NCI-H2171 treated with DMSO at 0.1 percent for 48 hours (cell line): ENCODE data around the gene CYB561.
"Not testable (repeated sequence)": the region's sequence is repeated elsewhere in the genome, so short reads cannot be mapped to it uniquely, and the experiment has no call there.

ENCODE experiments used
- DNase-seq: peaks from one replicate; lab custom pipeline; 2025; lab: John Stamatoyannopoulos, UW

Gene CYB561

DNA sequence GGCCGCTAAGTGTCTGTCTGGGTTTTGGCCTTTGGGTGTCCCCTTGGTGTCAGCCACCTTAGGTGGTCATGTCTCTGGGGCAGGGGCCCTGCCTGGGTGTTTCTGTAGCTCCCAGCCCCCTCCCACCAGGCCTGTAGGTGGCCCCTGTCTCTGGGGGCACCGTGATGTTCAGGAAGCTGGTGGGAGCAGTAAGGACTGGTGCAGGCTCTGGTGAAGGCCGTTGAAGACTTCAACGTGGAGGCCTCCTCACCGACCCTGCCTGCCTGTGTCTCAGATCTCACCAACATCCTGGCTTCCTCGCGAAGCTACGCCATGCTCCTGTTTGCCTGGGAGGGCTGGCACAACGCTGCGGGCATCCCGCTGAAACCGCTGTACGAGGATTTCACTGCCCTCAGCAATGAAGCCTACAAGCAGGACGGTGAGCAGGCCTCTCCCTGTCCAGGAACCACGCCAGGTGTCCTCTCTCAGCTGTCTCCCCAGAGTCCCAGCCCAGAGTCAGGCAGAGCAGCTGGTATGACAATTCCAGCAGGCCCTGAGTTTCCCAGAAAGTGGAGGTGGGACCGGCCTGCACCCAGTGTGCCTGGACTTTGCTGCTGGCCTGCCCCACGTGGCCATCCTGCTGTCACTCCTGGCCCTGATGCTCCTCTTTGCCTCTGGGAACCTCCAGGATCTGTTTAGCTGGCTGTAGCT lies 33.5 kb upstream of the CYB561 start:
- peak; percentile 32 for DNase-seq

DNA sequence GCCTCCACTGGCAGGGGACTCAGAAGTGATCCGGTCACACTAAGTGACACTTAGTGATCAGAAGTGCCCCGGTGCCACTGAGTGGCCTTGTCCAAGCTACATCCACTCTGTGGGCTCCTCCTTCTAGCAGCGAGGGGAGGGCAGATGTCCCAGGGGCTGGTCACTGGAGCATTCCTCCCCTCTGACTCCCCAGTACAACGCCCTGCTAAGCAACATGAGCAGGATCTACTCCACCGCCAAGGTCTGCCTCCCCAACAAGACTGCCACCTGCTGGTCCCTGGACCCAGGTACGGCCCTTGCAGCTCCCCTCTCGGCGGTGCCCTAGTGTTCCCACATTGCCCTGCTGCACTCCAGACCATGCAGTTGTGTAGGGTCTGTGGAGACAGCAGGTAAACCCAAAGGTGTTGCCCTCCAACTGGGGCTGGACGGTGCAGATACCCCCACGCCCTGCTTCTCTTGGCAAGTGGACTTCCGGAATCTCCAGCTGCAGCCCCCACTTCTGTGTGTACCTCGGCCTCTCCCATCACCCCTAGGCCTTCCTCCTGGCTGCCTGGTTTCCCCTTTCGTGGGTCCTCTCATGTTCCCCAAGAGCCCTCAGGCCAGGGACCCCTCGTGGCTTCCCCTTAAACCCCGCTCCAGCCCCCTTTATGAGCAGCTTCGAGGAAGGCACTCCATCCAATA lies 32.8 kb upstream of the CYB561 start:
- peak; percentile 31 for DNase-seq

DNA sequence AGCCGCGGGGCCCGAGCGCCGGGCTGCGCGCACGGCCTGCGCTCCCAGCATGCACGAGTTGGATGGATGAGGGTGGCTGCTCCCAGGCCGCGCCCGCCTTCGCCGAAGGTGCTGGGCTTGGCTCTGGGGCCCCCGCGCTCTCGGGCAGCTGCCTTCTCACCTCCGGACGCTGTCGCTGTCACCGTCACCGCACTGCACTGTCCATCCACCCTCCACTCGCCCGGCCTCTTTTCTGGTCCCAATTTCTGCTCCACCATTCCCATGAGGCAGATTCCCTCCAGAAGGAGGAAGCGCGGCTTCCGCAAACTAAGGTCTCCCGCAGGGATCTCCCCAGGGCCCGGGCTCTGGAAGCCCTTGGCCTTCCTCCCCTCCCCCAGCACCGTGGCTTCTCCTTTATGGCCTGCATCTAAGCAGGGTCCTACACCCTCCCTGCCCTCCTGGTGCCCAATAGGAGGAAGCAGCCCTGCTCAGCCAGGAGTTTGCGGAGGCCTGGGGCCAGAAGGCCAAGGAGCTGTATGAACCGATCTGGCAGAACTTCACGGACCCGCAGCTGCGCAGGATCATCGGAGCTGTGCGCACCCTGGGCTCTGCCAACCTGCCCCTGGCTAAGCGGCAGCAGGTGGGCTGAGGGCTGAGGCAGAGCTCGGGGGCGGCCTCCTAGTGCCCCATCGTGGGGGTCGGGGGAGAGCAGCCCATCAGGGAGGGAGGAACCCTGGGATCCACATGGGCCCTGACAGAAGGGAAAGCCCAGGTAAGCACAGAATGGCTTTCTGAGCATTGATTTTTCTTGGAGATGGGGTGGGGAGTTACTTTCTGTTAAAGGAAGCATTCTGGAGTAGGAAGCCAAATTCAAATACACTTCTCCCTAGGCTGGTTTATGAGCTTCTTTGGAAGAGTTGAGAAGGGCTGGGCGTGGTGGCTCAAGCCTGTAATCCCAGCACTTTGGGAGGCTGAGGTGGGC lies 31.7 kb upstream of the CYB561 start:
- peak; percentile 67 for DNase-seq

DNA sequence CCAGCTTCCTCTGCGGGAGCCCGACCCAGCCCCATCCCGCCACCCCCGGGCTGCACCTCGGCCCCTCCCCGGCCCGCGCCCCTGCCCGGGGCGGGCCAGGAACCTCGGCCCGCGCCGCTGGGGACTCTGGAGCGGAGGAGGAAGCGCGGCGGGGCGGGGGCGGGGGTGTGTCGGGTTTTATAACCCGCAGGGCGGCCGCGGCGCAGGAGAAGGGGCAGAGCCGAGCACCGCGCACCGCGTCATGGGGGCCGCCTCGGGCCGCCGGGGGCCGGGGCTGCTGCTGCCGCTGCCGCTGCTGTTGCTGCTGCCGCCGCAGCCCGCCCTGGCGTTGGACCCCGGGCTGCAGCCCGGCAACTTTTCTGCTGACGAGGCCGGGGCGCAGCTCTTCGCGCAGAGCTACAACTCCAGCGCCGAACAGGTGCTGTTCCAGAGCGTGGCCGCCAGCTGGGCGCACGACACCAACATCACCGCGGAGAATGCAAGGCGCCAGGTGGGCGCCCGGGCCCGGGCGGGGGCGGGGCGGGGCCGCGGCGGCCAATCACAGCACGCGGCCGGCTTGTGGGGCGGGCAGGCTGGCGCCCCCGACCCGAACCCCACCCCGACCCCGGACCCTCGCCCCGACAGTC lies 30.9 kb upstream of the CYB561 start, which contains the start of gene ACE:
Gene ACE, plus strand, starts transcription at position 208 of the 626 bp plus-strand sequence. Its CDS starts 34 bp downstream, at position 242.
- peak; percentile 77 for DNase-seq

DNA sequence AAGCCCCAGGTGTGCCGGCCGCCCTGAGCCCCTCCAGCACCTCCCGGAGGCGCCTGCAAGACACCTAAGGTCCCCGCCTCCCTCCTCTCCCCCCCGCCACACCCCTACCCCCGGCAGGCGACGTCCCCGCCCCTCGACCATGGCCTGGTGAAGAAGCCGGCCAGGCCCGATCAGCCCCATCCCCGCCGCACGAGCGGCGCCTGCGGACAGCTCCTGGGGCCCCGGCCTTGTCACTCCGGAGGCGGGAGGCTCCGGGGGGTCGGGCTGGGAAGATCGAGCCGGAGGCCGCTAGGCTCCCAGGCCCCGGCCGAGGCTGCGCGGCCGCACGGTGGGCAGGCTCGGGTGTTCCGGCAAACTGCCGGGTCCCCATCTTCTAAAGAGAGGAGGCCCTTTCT lies 30.4 kb upstream of the CYB561 start:
- no peak for DNase-seq

DNA sequence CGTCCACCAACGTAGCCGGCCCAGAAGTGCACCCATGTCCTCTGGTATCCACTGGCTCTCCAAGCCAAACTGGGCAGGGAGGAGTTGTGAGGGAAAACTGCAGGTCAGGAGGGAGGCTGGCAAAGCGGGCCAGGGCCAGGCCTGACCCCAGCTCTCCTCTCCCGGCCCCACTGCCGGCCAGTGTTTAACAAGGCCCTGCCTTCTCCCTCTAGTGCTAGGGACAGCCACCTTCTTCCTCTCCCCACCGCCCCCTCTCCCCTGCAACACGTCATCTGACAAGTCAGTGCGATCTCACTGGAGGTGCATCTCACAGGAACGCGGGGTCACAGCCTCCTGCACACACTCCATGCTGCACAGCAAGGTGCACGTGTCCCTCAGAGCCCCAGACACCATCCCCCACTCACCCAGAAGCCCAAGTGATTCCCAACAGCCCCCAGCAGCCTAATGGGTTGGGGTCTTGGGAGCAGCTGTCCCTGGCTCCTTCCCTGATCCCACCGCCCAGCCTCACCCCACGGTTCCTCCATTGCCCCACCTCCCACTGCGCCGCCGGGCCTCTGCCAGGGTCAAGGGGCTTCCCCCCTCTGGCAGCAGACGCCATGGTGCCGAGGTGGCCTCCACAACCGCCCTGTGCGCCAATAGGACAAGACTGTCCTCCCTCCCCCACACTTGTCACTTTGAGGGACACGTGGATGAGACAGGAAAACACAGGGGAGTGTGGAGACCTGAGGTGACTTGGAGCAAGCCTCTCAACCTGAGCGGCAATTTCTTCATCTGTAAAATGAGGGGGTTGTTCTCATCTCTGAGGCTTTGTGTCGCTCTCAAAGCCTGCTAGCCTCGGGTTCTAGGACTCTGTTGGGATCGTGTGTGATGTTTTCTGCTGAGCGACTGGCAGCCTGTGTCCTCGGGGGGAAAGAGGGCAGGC lies 29.6 kb upstream of the CYB561 start:
- DNase-seq = no peak

DNA sequence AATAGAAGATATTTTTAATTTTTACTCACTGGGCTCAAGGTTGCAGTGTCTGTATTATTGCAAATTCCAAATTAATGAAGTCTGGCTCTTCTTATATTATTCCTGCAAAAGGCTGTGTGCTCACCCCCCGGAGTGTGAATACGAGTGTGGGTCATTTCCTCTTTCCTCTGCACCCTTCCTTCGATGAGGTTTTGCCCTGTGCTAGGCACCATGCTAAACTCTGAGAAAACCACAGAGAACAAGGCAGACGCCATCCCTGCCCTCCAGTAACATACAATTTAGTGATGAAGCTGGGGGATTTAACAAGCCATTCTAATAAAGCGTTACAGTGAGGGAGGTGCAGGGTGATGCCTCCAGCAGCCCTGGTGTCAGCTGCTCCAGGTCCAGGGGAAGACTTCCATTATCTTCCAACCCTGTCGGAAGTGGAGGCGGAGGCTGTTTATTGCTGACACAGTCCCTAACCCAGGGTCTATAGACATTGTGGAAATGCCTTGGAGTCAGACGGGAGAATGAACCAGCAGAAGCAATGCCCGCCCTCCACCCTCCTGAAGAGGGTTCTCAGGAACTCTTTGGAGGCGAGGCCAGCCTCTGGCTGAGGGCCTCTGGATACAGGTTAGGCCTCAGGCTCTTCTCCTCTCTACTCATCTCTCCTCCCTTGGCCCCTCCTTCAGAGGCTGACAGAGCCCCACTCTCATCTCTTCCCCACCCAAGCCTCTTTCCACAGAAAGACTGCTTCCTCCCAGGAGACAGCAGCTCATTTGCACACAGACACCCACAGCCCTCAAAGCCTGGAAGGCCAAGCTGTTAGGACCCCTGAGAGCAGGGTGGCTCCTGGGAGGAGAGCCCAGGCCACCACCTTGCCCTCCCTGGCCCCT lies 28.7 kb upstream of the CYB561 start:
- no peak for DNase-seq

DNA sequence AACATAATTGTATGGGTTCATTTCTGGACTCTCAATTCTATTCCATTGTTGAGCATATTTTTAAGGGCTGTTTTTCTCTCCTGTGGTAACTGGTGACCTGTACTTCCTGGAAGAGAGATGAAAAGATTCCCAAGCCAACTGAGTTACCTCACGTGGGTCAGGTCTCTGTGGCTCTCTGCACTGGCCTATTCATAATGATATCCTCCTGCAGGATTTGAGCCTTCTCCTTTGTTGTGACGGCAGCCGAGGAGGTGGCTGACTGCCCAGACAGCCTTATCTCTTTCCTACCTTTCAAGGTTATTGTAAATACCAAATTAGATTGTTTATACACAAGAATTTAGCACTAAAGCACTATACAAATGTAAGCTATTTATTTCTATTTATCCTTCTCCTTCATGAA lies 28.1 kb upstream of the CYB561 start:
- no peak for DNase-seq

DNA sequence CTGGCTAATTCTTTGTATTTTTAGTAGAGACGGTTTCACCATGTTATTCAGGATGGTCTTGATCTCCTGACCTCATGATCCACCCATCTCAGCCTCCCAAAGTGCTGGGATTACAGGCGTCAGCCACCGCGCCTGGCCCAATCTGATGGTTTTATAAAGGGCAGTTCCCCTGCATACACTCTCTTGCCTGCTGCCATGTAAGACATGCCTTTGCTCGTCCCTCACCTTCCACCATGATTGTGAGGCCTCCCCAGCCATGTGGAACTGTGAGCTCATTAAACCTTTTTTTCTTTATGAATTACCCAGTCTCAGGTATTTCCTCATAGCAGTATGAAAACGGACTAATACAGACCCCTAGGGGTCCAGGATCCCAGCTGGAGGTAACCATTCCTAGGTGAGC lies 22.0 kb upstream of the CYB561 start:
- DNase-seq = not testable (repeated sequence)

DNA sequence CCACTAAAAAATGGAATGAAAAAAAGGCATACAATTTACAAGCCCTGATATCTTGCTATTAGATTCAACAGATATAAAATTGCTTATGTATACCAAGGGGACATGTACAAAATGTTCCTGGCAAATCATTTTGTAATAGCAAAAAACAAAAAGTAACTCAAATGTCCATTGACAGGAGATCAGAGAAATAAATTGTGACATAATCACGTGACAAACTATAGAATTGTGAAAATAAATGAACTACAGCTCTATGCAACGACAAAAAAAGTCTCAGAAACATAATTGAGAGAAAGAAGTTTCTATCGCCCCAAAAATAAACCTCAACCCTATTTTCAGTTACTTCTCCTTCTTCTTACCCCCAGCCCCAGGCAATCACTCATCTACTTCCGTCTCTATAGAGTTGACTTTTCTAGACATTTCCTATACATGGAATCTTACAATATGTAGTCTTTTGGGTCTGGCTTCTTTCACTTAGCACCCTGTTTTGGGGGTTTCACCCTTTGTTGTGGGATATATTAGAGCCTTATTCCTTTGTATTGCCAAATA lies 18.7 kb upstream of the CYB561 start:
- no peak for DNase-seq

DNA sequence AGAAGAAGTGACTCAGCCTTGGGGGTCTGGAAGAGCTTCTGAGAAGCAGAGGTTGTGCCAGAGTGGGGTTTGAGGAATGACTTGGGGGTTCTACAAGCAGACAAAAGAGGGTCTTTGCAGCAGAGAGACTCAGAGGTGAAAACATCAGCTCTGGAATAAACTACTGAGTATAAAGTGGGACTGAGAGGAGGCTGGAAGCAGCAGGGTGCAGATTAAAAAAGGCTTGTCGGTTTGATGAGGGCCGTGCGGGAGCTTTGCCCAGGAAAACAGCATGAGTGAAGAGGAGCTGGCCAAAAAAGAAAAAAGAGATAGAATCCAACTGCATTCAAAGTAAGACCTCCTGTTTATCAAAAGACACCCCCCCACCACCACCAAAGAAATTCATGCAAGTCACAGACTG lies 17.7 kb upstream of the CYB561 start:
- DNase-seq = no peak

DNA sequence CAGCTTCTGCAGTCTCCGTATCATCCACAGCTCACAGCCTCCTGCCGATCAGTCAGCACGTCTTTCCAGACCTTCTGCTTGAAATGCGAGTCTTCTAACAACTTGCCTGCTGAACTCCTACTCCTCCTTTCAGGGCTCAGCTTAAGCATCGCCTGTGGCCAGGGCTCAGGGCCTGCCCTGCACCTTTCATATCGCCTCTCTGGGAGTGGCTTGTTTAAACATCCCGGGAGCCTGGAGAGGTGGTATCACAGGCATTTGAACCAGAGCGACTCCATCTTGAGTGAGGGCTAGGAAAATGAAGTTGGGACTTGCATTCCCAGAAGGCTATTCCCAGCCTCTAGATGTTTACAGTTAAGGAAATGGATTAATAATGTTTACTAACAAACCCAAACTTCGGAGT lies 13.9 kb upstream of the CYB561 start:
- no peak for DNase-seq

DNA sequence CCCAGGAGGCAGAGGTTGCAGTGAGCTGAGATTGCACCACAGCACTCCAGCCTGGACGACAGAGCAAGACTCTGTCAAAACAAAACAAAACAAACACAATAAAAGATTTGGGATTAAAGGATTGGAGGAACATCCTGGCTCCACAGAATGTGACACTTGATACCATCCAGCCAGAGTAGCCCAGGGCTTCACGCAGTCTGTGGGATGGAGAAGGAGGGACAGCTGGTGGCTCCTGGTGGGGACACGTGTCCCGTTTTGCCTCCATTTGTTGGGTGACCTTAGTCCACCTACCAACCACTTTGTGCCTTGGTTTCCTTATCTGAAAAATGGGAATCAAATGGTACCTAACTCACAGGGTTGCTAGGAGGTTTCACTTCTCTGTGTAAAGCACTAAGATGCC lies 12.4 kb upstream of the CYB561 start:
- DNase-seq = no peak

DNA sequence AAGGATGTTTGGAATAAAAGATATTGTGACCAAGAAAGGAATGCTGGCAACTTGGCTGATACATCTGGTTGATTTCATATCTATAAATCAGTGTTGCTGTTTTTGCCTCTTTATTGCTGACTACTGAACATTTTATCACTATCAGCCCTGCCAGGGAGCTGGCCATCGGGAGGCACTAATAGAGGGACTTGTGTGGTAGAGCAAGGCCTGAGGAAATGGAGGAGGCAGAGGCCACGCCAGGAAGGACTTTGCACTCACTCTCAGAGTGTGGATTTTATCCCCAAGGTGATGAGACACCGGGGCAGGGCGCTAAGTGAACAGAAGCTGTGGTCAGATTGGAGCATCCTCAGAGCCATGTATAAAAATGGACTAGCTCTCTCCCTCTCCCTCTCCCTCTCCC lies 9.3 kb upstream of the CYB561 start:
- DNase-seq = no peak

DNA sequence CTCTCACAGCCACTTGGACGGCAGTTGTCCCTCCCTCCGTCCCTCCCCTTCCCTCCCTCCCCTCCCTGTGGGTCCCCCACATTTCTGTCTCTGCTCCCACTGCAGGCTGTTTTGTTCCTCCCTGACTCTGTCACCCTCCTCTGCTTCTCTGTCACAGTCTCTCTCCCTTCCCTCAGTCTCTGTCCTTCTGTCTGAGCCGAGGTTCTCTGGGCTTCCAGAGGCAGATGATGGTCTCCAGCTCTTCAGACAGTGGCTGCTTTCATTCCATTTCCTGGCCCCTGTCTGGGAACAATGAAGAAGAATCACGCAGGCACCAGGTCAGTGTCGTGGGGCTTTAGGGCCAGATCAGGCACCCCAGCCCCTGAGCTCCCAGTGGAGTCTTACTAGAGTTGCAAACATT lies 8.8 kb upstream of the CYB561 start:
- DNase-seq = no peak

DNA sequence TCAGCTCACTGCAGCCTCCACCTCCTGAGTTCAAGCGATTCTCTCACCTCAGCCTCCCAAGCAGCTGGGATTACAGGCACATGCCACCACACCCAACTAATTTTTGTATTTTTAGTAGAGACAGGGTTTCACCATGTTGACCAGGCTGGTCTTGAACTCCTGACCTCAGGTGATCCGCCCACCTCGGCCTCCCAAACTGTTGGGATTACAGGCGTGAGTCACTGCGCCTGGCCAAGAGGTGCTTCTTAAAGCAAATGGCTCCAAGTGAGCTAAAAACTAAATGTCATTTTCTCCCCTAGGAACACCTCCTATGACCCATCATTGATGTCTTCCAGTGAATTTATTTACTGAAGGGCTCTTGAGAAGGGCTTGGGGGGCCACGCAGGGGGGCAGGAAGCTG lies 8.3 kb upstream of the CYB561 start:
- not testable (repeated sequence) for DNase-seq

DNA sequence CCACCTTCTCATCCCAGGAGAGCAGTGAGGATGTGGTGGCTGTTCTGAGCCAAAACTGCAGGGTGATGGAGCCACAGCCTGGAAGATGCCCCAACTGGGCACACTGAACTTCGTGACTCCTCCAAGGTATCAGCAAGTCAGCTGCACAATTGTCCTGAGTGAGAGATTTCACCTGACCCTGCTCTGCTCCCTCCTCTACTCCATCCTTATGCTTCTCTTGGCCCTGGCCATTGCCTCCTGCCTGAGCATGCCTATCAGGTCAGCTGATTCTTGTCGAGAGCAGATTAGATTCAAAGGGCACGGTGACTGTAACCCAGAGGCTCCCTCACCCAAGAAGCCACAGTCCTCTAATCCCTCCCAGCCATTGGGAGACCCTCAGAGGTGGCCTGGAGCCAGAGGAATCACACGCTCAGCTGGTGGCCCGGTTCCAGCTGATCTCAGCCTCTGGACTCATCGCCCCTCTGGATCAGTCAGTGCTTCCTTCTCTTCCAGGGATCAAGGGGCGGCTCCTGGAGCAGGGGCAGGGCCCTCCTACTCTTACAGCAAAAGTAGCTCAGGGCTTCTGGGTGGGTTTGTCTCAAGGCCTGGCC lies 7.0 kb upstream of the CYB561 start:
- no peak for DNase-seq

DNA sequence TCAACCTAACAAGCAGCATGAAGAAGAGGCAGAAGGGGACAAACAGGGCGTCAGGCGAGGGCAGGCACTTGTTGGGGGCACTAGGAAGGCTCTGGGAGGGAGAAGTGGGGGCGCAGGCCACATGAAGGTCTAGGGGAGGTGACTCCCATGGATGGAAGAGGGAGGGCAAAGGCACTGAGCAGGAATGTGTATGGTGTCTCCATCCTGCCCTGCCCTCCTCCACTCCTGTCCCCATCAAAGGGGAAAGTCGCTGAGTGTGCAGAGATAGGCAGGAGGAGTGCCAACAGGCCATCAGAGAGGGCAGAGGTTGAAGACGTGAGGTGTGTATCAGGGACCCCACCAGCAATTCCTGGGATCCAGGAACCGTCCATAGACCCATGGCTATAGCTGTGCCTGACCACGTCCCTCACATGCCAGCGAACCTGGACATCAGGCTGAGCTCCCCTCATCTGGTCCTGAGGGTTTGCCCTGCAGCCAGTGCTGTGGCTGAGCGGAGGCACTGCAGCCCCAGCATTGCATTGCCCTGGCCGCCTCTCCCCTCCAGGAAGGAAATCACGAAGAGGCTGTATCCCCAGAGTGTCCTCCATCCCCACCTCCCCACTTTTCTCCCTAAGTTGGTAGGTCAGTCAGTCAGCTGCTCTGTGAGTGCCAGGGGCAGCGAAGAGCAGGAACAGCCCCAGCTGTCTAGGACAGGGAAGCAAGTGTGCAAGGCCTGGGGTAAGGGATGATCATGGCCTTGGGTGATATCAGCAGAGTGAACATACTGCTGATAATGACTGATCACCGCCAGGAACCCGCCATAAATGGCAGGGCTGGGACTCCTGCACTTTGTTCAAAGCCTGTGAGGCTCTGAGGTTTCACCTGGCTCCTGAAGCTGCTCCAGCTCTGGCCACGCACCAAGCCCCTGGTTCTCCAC lies 6.2 kb upstream of the CYB561 start:
- no peak for DNase-seq
